ENCODE data around the gene EPHA6.

DNA sequence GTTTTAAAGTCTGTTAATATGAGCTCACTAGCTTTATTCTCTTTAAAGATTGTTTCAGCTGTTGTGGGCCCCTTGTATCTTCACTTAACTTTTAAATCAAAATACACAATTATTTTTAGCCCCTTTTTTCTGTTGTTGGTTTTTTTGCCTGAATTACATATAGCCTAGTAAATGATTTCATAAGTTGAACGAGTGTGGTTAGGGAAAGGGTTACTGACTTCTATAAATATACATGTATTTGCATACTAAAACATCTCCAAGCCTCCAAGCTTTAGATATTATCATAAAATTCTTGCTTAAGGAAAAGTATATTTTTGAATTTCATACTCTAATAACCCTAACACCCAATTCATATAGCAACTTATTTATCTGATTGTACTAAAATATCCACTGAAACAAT lies 877.0 kb downstream of the EPHA6 start:
- no peak for TF ChIP-seq POLR2A (IDR thresholded peaks at IDR 0.05; ENCODE audit: low read depth, low read length)
- no peak for TF ChIP-seq SPI1 (IDR thresholded peaks at IDR 0.05; ENCODE audit: low read depth, low read length)
- no peak for TF ChIP-seq POLR2AphosphoS5 (IDR thresholded peaks at IDR 0.05; ENCODE audit: low read depth, low read length)
- no peak for TF ChIP-seq TAF1 (IDR thresholded peaks at IDR 0.05; ENCODE audit: low read depth, low read length)
- TF ChIP-seq POU2F2 (IDR thresholded peaks at IDR 0.05; ENCODE audit: low read depth, low read length), result no peak
- no peak for TF ChIP-seq PAX5 (IDR thresholded peaks at IDR 0.05; ENCODE audit: insufficient read depth, low read length, severe bottlenecking)
